ENCODE results near the gene ZNF208. TPM values are rescaled to one million over a fixed set of nuclear protein-coding genes. Genes with fewer than 3 reads are reported as not detected.

ZNF208 gene
- total and polyA plus RNA-seq, 2 of the 13 experiments (the other 11 are each of a cell fraction or from before 2014, with no cell fraction given) = not detected

GRCh38 chr19:21902571-21902970, 108.2 kb downstream of the ZNF208 start:
- 0% methylated on average over 1 of the region's 1 CpG for WGBS (ENCODE audit: low lambda C conversion rate)
- ATAC-seq (no peak), FAIRE-seq (no peak), DNase-seq (ENCODE audit: low spot score) (no peak)
- Histone ChIP-seq H2AFZ (ENCODE audit: low read length) (no peak overlapping the region), H3K36me3 (replicated peaks in 1 of 2; ENCODE audit: control insufficient read depth in 1 of 2, insufficient read depth in 2 of 2, low read length in 2 of 2) (no peaks in the 10 kb centered on the region), H4K20me1 (ENCODE audit: insufficient read depth, low read length) (no peaks in the 10 kb centered on the region), H3K27ac (ENCODE audit: extremely low read length, insufficient read depth, low read length) (no peak overlapping the region), H3K4me1 (ENCODE audit: insufficient read depth, low read length) (no peaks in the 10 kb centered on the region), H3K4me2 (ENCODE audit: low read depth, low read length) (no peak overlapping the region), H3K4me3 (replicated peaks in 1 of 3; ENCODE audit: insufficient read depth in 1 of 3, low read depth in 2 of 3, low read length in 3 of 3) (no peak overlapping the region), H3K9ac (ENCODE audit: insufficient read depth, low read depth, low read length) (no peak overlapping the region), H3K27me3 (ENCODE audit: control insufficient read depth in 1 of 2, insufficient read depth in 2 of 2, low read length in 2 of 2) (no peaks in the 10 kb centered on the region), H3K79me2 (ENCODE audit: insufficient read depth, low read length) (no peaks in the 10 kb centered on the region), H3K9me3 (ENCODE audit: low read length) (peaks cover 92% of the 10 kb centered on the region)
- no TSS peak for BruUV-seq (replicated peaks)
- ChIA-PET POLR2A (no interaction called here), CTCF (ENCODE audit: low intra/inter-chr PET ratio, low total read pairs) (no interaction called here)
- in situ Hi-C loops (cut with HindIII; ENCODE audit: extremely low pct_ligation_motif_present, low pct_unique_long_range_greater_than_20kb) (no loop called here), intact Hi-C loops (cut with micrococcal nuclease; ENCODE audit: unreplicated experiment) (no loop called here)
- no peak for TF ChIP-seq ZNF724P (CRISPR knock-in tag; IDR thresholded peaks at IDR 0.05; ENCODE audit: borderline replicate concordance)
- no peak for TF ChIP-seq THRA (CRISPR knock-in tag; IDR thresholded peaks at IDR 0.05; ENCODE audit: borderline replicate concordance)
- no peak for TF ChIP-seq ELF3 (CRISPR knock-in tag; IDR thresholded peaks at IDR 0.05)
- no peak for TF ChIP-seq MEIS1 (CRISPR knock-in tag; IDR thresholded peaks at IDR 0.05; ENCODE audit: borderline replicate concordance)

GRCh38 chr19:21901861-21902260, 108.9 kb downstream of the ZNF208 start:
- DNase-seq (ENCODE audit: low spot score) = no peak
- Histone ChIP-seq H3K79me2 (ENCODE audit: insufficient read depth, low read length) (no peaks in the 10 kb centered on the region), H3K9ac (ENCODE audit: insufficient read depth, low read depth, low read length) (no peak overlapping the region), H4K20me1 (ENCODE audit: insufficient read depth, low read length) (no peaks in the 10 kb centered on the region), H3K4me3 (replicated peaks in 1 of 3; ENCODE audit: insufficient read depth in 1 of 3, low read depth in 2 of 3, low read length in 3 of 3) (no peak overlapping the region), H3K36me3 (replicated peaks in 1 of 2; ENCODE audit: control insufficient read depth in 1 of 2, insufficient read depth in 2 of 2, low read length in 2 of 2) (no peaks in the 10 kb centered on the region), H3K27ac (ENCODE audit: extremely low read length, insufficient read depth, low read length) (no peak overlapping the region), H3K27me3 (ENCODE audit: control insufficient read depth in 1 of 2, insufficient read depth in 2 of 2, low read length in 2 of 2) (no peaks in the 10 kb centered on the region), H3K4me2 (ENCODE audit: low read depth, low read length) (no peak overlapping the region), H2AFZ (ENCODE audit: low read length) (no peak overlapping the region), H3K4me1 (ENCODE audit: insufficient read depth, low read length) (no peaks in the 10 kb centered on the region), H3K9me3 (ENCODE audit: low read length) (peaks cover 92% of the 10 kb centered on the region)
- ATAC-seq = no peak
- ChIA-PET CTCF (ENCODE audit: low intra/inter-chr PET ratio, low total read pairs) (no interaction called here), POLR2A (no interaction called here)
- no peak for FAIRE-seq
- 0% methylated on average over 3 of the region's 3 CpGs for WGBS (ENCODE audit: low lambda C conversion rate)
- BruUV-seq (replicated peaks) = no TSS peak
- intact Hi-C loops (cut with micrococcal nuclease; ENCODE audit: unreplicated experiment) = no loop called here
- in situ Hi-C loops (cut with HindIII; ENCODE audit: extremely low pct_ligation_motif_present, low pct_unique_long_range_greater_than_20kb) = no loop called here
- TF ChIP-seq ZNF335 (CRISPR knock-in tag; IDR thresholded peaks at IDR 0.05) (no peak), CREB1 (IDR thresholded peaks at IDR 0.05) (0 out of 2 replicates have a peak, but pooled peaks have one; percentile 2), CREB1 (CRISPR knock-in tag; IDR thresholded peaks at IDR 0.05) (no peak)

All from HepG2 (cell line).